GM18508 (cell line): ENCODE results near the gene FOXP4.

Source experiments
- ATAC-seq: cut with Tn5 transposase; IDR thresholded peaks from one replicate; pipeline ENCODE4 v1.9.1; 2021; ENCODE audit warnings: moderate number of reproducible peaks; ENCODE audit not compliant: insufficient read depth, unreplicated experiment

FOXP4 gene

DNA sequence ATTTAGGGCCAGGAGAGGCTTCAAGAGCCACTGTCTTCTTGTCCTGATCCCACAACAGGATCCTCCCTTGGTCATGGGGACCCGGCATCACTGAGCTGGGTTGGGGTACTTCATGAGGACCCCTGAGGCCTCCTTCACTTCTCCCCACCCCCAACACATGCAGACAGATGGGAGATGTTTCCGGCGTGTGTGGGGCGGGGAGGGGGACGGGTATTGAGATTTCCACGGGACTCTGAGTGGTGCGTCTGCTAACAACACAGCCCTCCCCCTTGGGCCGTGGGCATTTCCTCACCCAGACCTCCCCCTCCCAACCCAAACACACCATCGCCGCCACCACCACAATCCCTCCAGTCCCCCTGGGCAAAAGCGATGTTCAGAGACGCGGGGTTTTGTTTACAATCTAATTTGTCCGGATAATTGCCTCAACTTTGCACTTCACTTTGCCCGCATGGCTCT lies 906 bp upstream of the FOXP4 start:
- no peak for ATAC-seq

GRCh38 chr6:41546475-41546865 lies 289 bp downstream of the FOXP4 start:
- ATAC-seq = no peak

DNA sequence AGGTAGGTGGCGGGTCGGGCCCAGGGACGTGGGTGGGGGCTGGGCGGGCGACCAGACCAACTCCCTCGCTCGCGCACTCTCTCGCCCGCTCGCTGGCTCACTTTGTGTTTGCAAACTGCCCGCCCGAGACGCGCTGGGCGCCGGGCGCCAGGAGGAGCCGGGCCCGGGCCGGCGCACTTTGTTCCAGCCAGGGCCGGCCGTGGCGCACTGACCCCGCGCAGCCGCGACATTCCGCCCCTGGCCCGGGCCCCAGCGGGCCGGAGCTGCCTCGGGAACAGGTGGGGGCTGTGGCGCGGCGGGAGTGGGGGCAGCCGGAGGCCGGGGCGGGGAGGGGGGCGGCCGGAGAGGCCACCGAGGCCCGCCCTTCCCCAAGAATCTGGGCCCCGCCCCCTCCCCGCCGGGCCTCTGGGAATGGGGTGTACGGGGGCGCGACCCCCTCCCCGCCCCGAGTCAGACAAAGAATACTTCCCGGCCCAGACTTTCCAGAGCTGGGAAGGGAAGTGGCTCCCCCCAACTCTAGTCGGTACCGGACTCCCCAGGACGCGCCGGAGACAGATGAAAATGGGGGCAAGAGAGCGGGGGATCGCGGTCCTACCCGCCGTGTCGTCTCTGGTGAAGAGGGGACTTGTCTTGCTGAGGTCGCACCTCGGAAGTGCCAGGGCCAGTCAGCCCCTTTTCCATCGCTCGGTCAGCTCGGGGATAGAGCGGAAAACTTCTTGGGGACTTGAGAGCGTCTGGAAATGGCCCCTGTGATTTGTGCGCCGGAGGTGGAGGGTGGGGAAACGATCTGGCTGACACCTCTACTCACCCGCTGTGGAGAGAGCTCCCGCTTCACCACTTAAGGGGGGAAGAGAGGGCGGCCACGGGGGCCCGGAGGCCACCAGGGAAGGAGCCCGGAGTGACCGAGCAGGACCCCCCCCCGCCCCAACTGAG lies 951 bp downstream of the FOXP4 start:
- ATAC-seq = no peak

DNA sequence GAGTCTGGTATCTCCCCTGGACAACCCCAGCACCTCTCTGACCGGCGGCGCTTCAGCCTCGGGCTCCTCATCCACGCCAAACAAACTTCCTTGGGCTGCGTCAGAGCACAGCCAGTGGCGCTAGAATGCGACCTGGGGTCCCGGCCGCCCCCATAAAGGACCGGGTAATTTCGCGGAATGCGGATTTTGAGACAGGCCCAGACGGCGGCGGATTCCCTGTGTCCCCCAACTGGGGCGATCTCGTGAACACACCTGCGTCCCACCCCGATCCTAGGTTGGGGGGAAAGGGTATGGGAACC lies 1.6 kb downstream of the FOXP4 start:
- ATAC-seq = no peak

- ATAC-seq = no peak
These were observed 2.1 kb downstream of the FOXP4 start for GRCh38 chr6:41548098-41548840.

DNA sequence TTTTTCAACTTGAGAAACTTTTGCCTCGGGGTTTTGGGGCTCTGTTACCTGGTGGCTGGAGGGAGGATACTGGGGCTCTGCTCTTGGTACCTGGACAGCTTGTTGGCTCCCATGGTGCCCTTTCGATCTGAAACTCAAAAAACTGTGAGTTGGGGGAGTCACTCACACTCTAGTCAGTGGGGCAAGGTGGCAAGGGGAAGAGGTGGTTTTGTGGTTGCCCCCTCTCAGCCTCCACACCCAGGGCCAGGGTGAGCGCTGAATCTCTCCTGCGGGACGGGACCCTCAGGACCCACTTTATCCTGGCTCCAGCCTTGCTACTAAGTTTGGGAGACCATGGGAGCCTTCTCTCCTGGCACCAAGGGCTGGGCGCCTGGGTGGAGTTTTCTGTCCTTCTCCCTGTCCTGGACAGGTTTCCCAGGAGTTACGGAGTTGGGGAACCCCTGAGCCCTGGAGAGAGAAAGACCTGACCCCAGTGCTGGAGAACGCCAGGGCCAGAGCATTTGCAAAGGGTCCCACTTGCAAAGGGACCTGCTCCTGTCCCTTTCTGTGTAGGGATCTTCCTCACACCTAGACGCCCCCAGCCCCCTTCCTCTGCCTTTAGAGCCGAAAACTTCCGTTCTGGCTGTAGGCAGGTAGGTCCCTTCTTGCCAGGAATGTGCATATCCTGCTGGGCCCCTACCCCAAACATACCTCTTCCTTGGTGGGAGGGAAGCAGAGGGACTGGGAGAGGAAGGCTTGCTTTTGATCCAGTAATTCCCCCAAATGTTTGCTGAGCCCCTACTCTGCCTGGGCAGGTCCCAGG lies 2.9 kb downstream of the FOXP4 start:
- no peak for ATAC-seq

- ATAC-seq = no peak
These were observed 3.5 kb downstream of the FOXP4 start for GRCh38 chr6:41549673-41550072.

- ATAC-seq = no peak
These were observed 5.0 kb downstream of the FOXP4 start for GRCh38 chr6:41551086-41551700.

- ATAC-seq = no peak
These were observed 5.7 kb downstream of the FOXP4 start for GRCh38 chr6:41551857-41552256.

DNA sequence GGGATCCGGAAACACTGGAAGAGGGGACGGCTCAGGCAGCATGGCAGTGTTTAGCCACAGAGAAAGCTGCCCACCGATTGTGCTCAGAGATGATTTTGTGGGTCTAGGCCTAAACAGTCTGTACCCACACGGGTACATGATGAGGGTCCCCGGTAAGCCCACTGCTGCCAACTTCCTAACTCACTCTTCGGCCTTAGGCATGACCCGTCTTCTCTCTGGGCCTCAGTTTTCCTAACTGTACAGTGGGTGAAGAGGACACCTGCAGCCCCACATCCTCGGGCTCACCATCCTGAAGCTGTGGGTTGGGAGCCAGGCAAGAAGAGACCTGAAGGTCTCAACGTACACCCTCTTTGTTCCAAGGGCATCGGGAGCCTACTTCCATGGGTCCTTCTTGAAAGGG lies 6.5 kb downstream of the FOXP4 start:
- no peak for ATAC-seq

DNA sequence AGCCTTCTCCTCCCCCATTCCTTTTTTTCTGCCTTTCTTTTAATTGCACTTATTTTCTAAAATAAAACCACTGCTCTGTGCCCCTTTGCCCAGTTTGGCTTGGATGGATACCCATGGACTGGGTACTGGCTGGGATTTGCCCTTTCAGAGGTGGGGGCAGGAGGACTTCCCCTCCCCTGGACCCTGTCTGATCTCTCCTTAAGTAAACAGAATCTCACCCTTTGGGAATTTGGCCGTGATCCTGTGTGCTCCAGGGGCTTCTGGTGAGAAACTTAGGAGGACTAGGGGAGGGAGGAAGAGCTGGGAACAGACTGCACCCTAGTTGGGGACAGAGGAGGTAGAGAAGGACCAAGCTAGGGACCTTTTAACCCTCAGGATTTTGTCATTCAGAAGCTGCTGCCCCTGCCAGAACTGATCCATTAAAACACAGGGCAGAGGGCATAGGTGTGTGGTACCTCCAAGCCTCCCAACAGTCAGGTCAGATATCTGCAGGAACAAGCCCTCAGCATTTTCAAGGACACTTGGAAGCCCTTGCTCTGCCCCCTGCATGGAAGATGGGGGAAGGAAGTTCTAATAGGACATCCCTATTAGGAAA lies 7.3 kb downstream of the FOXP4 start:
- ATAC-seq = no peak

GRCh38 chr6:41555326-41556300 lies 9.4 kb downstream of the FOXP4 start:
- ATAC-seq = no peak

- ATAC-seq = no peak
These were observed 11.2 kb downstream of the FOXP4 start for GRCh38 chr6:41557335-41557734.

GRCh38 chr6:41558033-41558807 lies 12.0 kb downstream of the FOXP4 start:
- ATAC-seq = no peak

- ATAC-seq = no peak
These were observed 13.7 kb downstream of the FOXP4 start for GRCh38 chr6:41559655-41560427.

DNA sequence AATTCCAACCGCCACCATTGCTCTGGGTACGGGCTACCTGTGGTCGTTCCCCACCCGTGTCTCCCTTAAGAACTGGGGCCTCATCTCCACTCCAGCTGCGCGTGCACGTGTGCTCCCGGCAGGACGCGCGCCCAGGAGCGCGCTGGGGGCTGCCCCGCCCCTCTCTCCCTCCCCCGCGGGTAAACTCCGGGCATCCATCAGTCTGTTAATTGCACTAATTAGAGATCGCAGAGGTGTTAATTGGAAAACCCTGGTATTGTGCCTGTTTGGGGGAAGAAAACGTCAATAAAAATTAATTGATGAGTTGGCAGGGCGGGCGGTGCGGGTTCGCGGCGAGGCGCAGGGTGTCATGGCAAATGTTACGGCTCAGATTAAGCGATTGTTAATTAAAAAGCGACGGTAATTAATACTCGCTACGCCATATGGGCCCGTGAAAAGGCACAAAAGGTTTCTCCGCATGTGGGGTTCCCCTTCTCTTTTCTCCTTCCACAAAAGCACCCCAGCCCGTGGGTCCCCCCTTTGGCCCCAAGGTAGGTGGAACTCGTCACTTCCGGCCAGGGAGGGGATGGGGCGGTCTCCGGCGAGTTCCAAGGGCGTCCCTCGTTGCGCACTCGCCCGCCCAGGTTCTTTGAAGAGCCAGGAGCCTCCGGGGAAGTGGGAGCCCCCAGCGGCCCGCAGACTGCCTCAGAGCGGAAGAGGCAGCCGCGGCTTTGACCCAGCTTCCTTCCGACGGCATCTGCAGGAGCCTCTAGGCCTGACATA lies 14.4 kb downstream of the FOXP4 start:
- no peak for ATAC-seq

DNA sequence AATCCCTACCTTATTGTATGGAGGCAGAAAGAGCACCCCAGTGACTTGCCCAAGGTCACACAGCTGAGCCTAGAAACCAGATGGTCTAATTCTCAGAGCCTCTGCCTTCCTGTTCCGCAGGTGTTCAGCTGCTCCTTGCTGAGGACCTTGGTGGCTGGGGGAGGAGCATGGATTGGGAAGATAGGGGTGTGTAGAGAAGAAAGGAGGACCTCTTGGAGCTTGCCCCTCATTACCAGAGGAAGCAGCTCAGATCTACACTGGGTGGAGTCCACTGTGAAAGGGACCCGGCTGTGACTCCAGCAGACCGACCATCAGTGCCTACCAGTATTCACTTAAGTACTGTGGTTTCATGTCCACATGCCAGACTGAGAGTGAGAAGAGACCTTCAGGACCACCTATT lies 15.2 kb downstream of the FOXP4 start:
- no peak for ATAC-seq
